Bronchial epithelial cell (primary cell): ENCODE results near the gene PTK7. TPM values are rescaled to one million over a fixed set of nuclear protein-coding genes. Genes with fewer than 3 reads are reported as not detected.
"Not testable (repeated sequence)": the region's sequence is repeated elsewhere in the genome, so short reads cannot be mapped to it uniquely, and the experiment has no call there.

Source experiments
- DNase-seq: peaks from one replicate; pipeline ENCODE4 v3.0.0-alpha.2; 2010; ENCODE audit warnings: low read depth
- FAIRE-seq: peaks from 2 replicates; lab custom pipeline; 2011; peaks lifted over from hg19 to GRCh38; lab: Jason Lieb, UNC
- H3K27me3 ChIP-seq: 2 replicates; pipeline ENCODE4 v1.5.1; 2011; ENCODE audit warnings: low read length; ENCODE audit not compliant: control insufficient read depth, insufficient read depth
- H3K36me3 ChIP-seq: 2 replicates; pipeline ENCODE4 v1.5.1; 2011; ENCODE audit warnings: low read length; ENCODE audit not compliant: control insufficient read depth, insufficient read depth
- H3K4me3 ChIP-seq: 2 replicates; pipeline ENCODE4 v1.5.1; 2011; ENCODE audit warnings: mild to moderate bottlenecking, low read depth, low read length, control low read depth
- CTCF ChIP-seq: IDR thresholded peaks from 2 replicates; pipeline ENCODE4 v1.5.1; 2011; ENCODE audit warnings: mild to moderate bottlenecking, moderate library complexity, low read length, control low read depth, inconsistent platforms; ENCODE audit not compliant: insufficient read depth, severe bottlenecking
- total RNA-seq: library from RNA; depleted of rRNA; stranded (reverse); fragments of >200 nt; gene quantifications from 2 replicates; pipeline ENCODE4 v1.2.1, GENCODE V29; 2014

The PTK7 gene
- total RNA-seq, 1 donor from 2014 or later: 53.2 TPM

GRCh38 chr6:43105538-43106222, 29.6 kb downstream of the PTK7 start:
- Histone ChIP-seq H3K4me3 (no peak overlapping the region), H3K27me3 (no peaks in the 10 kb centered on the region), H3K36me3 (no peaks in the 10 kb centered on the region)
- TF ChIP-seq CTCF: no peak
- DNase-seq (no peak), FAIRE-seq (no peak)

GRCh38 chr6:43107344-43108062, 31.4 kb downstream of the PTK7 start:
- DNase-seq: no peak
- no peak for TF ChIP-seq CTCF
- H3K27me3 ChIP-seq: no peaks in the 10 kb centered on the region
- H3K4me3 ChIP-seq: no peak overlapping the region
- no peaks in the 10 kb centered on the region for H3K36me3 ChIP-seq
- no peak for FAIRE-seq

- peak; percentile 43 for FAIRE-seq
- DNase-seq: no peak
- no peaks in the 10 kb centered on the region for H3K36me3 ChIP-seq
- no peak overlapping the region for H3K4me3 ChIP-seq
- no peaks in the 10 kb centered on the region for H3K27me3 ChIP-seq
- no peak for TF ChIP-seq CTCF
These were observed 37.5 kb downstream of the PTK7 start for GRCh38 chr6:43113431-43114260.

- no peaks in the 10 kb centered on the region for H3K27me3 ChIP-seq
- no peak overlapping the region for H3K4me3 ChIP-seq
- H3K36me3 ChIP-seq: no peaks in the 10 kb centered on the region
- no peak for TF ChIP-seq CTCF
- peak; percentile 74 for DNase-seq
- FAIRE-seq: no peak
These were observed 39.3 kb downstream of the PTK7 start for GRCh38 chr6:43115365-43115764.

GRCh38 chr6:43117466-43117865, 41.4 kb downstream of the PTK7 start:
- H3K27me3 ChIP-seq, DNase-seq, H3K36me3 ChIP-seq, FAIRE-seq, H3K4me3 ChIP-seq: not testable (repeated sequence)

GRCh38 chr6:43119482-43119881, 43.4 kb downstream of the PTK7 start:
- TF ChIP-seq CTCF: no peak
- no peaks in the 10 kb centered on the region for H3K36me3 ChIP-seq
- H3K27me3 ChIP-seq: no peaks in the 10 kb centered on the region
- FAIRE-seq (no peak), DNase-seq (no peak)
- no peak overlapping the region for H3K4me3 ChIP-seq
